AG08396 (cell line): ENCODE data around the gene CERK.

ENCODE experiments used
- DNase-seq: peaks from one replicate; pipeline ENCODE4 v3.0.0; 2012; ENCODE audit warnings: low spot score, mixed read lengths

CERK gene

GRCh38 chr22:46678003-46678657, 59.9 kb downstream of the CERK start:
- DNase-seq: no peak

- DNase-seq: no peak
These were observed 60.6 kb downstream of the CERK start for GRCh38 chr22:46677323-46678002.

- DNase-seq: no peak
These were observed 61.2 kb downstream of the CERK start for GRCh38 chr22:46676881-46677280.

- DNase-seq: no peak
These were observed 61.6 kb downstream of the CERK start for GRCh38 chr22:46676479-46676878.

GRCh38 chr22:46675938-46676337, 62.1 kb downstream of the CERK start:
- no peak for DNase-seq

- DNase-seq: no peak
These were observed 62.6 kb downstream of the CERK start for GRCh38 chr22:46675479-46675878.

- DNase-seq: no peak
These were observed 63.1 kb downstream of the CERK start for GRCh38 chr22:46674906-46675305.

- no peak for DNase-seq
These were observed 63.7 kb downstream of the CERK start for GRCh38 chr22:46674367-46674781.

GRCh38 chr22:46673662-46674236, 64.3 kb downstream of the CERK start:
- no peak for DNase-seq

- no peak for DNase-seq
These were observed 64.8 kb downstream of the CERK start for GRCh38 chr22:46673205-46673604.

GRCh38 chr22:46672731-46673130, 65.3 kb downstream of the CERK start:
- no peak for DNase-seq

- DNase-seq: no peak
These were observed 66.1 kb downstream of the CERK start for GRCh38 chr22:46671824-46672432.

- no peak for DNase-seq
These were observed 68.9 kb downstream of the CERK start for GRCh38 chr22:46669201-46669600.

GRCh38 chr22:46668116-46668515, 69.9 kb downstream of the CERK start:
- no peak for DNase-seq

GRCh38 chr22:46667245-46667623, 70.8 kb downstream of the CERK start:
- no peak for DNase-seq

GRCh38 chr22:46666577-46667244, 71.3 kb downstream of the CERK start:
- DNase-seq: no peak

GRCh38 chr22:46665751-46666280, 72.2 kb downstream of the CERK start:
- DNase-seq: no peak

- no peak for DNase-seq
These were observed 72.8 kb downstream of the CERK start for GRCh38 chr22:46665151-46665695.

GRCh38 chr22:46664301-46664855, 73.7 kb downstream of the CERK start:
- no peak for DNase-seq

GRCh38 chr22:46663436-46664100, 74.5 kb downstream of the CERK start:
- DNase-seq: no peak

GRCh38 chr22:46663001-46663400, 75.1 kb downstream of the CERK start:
- no peak for DNase-seq
